Right atrium auricular region (tissue), 2 donors: ENCODE data around the gene USF2. TPM values are rescaled to one million over a fixed set of nuclear protein-coding genes. Genes with fewer than 3 reads are reported as not detected.

ENCODE experiments used
- DNase-seq: peaks from one replicate; pipeline ENCODE4 v3.0.0-alpha.2; 2019; ENCODE audit warnings: low spot score
- H3K27ac ChIP-seq, 2 donors: fragments of 200-600 bp; sonication (generic); 1 replicate in 1 of 2; 2 replicates in 1 of 2; pipeline ENCODE4 v1.5.1; 2016 to 2019
- H3K27me3 ChIP-seq, 2 donors: fragments of 200-600 bp; sonication (generic); one replicate each; pipeline versions ENCODE4 v1.5.1 to v1.6.0; 2017 to 2019
- H3K36me3 ChIP-seq: fragments of 200-600 bp; sonication (generic); one replicate; pipeline ENCODE4 v1.5.1; 2016
- H3K4me1 ChIP-seq, 2 donors: fragments of 200-600 bp; sonication (generic); one replicate each; pipeline versions ENCODE4 v1.5.1 to v1.6.0; 2017 to 2019
- H3K4me3 ChIP-seq, 2 donors: fragments of 200-600 bp; sonication (generic); 1 replicate in 1 of 2; 2 replicates in 1 of 2; pipeline ENCODE4 v1.5.1; 2017 to 2019; ENCODE audit warnings: mild to moderate bottlenecking in 1 of 2, moderate library complexity in 1 of 2
- H3K9me3 ChIP-seq, 2 donors: fragments of 200-600 bp; sonication (generic); one replicate each; pipeline ENCODE4 v1.5.1; 2019
- total RNA-seq, 2 donors: library from RNA; depleted of rRNA; stranded (reverse); fragments of >200 nt; gene quantifications; one replicate each; pipeline ENCODE4 v1.1.0, GENCODE V29; 2016
- TF ChIP-seq, protein P1 (sequence below), 2 donors: fragments of 200-600 bp; sonication (generic); IDR thresholded peaks; one replicate each; pipeline ENCODE4 v1.5.1; 2019; ENCODE audit warnings: antibody characterized with exemption in 2 of 2

Gene USF2
- total RNA-seq, 2 donors from 2014 or later: 130 to 180 TPM

DNA sequence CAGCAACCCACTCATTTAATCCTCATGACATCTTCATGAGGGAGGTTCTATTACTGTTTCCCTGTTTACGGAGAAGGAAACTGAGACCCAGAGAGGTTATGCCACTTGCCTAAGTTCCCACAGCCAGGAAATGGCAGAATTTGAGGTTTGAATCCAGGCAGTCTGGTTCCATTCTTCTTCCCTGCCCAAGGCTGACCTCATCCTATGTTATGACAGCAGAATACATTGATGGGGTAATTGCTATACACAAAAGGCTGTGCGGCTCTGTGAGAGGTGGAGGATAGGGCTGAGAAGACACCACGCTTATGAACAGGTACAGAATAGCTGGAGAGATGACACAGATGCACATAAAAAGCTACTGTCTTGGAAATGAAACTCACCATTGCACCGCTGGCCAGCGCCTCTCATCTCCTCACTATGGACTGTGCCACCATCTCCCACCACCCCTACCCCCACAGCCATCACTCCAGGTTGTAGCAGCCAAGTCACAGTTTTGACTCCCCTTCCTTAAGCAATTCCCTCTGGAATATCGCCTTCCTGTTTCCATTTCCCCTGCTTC is 34.7 kb downstream of the USF2 start:
- no peaks in the 10 kb centered on the region for H3K4me1 ChIP-seq
- TF ChIP-seq, protein P1, sequence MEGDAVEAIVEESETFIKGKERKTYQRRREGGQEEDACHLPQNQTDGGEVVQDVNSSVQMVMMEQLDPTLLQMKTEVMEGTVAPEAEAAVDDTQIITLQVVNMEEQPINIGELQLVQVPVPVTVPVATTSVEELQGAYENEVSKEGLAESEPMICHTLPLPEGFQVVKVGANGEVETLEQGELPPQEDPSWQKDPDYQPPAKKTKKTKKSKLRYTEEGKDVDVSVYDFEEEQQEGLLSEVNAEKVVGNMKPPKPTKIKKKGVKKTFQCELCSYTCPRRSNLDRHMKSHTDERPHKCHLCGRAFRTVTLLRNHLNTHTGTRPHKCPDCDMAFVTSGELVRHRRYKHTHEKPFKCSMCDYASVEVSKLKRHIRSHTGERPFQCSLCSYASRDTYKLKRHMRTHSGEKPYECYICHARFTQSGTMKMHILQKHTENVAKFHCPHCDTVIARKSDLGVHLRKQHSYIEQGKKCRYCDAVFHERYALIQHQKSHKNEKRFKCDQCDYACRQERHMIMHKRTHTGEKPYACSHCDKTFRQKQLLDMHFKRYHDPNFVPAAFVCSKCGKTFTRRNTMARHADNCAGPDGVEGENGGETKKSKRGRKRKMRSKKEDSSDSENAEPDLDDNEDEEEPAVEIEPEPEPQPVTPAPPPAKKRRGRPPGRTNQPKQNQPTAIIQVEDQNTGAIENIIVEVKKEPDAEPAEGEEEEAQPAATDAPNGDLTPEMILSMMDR (IDR thresholded peaks at IDR 0.05): no peak
- no peaks in the 10 kb centered on the region for H3K9me3 ChIP-seq
- H3K27me3 ChIP-seq: no peaks in the 10 kb centered on the region
- H3K4me3 ChIP-seq: no peak overlapping the region
- no peaks in the 10 kb centered on the region for H3K36me3 ChIP-seq
- no peak overlapping the region for H3K27ac ChIP-seq
- no peak for DNase-seq

DNA sequence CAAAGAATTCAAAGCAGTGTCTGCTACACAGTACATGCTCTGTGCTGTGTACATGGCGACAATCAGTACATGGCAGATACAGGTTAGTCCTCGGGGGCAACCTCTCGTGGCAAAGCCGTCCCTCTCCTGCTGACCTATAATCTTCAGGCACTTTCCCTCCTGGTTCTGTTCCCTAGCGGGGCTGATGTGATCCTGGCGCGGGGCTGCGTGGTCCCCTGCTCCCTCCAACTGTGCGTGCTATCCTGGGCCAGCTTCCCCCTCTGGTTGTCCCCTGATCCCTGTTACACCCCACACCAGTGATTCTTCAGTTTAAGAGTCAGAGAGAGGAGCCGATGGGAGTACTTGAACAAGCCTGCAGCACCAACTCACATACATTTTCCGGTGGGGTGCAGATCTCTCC is 35.3 kb downstream of the USF2 start:
- H3K27ac ChIP-seq: no peak overlapping the region
- no peak for DNase-seq
- TF ChIP-seq, protein P1 (IDR thresholded peaks at IDR 0.05): no peak

DNA sequence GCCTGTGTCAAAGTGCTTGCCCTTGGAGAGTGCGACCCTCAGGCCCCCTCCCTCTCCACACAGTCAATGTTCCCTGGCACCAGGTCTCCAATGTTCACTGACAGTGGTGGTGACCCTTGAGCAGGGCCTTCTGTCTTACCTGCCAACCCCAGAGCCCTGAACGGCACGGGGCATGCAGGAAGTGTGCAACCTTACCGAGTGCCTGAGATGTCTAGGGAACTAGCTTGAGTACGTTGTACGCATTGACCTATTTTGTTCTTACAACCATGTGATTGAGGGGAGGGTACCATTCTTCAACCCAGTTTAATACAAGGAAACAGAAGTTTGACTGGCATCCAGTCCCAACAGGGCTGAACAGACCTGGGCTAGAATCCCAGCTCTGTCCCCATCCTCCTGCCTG is 36.4 kb downstream of the USF2 start:
- DNase-seq: no peak
- H3K9me3 ChIP-seq: no peaks in the 10 kb centered on the region
- peaks cover 0 to 7% of the 10 kb centered on the region in 2 donors for H3K4me1 ChIP-seq
- no peak overlapping the region for H3K27ac ChIP-seq
- H3K4me3 ChIP-seq: no peak overlapping the region
- H3K36me3 ChIP-seq: no peaks in the 10 kb centered on the region
- TF ChIP-seq, protein P1 (IDR thresholded peaks at IDR 0.05): no peak
- no peaks in the 10 kb centered on the region for H3K27me3 ChIP-seq

More for the DNA sequence above, 35.3 kb downstream of the USF2 start:
- Histone ChIP-seq H3K36me3 (no peaks in the 10 kb centered on the region), H3K9me3 (no peaks in the 10 kb centered on the region), H3K4me1 (no peaks in the 10 kb centered on the region), H3K27me3 (no peaks in the 10 kb centered on the region), H3K4me3 (no peak overlapping the region)

DNA sequence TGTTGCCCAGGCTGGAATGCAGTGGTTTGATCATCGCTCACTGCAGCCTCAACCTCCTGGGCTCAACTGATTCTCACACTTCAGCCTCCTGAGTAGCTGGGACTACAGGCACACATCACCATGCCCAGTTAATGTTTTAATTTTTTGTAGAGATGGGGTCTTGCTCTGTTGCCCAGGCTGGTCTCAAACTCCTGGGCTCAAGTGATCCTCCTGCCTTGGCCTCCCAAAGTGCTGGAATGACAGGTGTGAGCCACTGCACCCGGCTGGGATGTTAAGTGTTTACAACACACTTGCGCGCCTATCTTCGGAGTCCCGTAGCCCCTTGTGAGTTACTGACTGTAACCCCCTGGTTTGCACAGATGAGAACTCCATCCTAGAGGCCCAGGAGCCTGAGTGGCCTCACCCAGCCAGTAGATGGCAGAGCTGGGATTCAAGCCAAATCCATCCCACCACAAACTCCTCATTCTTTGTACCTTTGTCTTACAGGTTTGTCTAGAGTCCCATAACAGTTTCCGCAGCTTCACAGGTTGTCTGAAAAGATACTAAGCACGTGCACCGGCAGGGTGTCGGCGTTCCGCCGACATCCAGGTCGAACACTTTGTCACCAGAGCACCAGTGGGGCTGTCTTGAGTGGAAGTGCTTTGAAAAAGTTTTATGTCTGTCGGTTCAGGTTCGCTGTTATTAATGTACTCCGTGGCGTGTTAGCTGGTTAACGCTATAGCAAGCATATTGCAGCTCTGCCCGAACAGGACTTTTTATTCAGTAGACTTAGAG is 37.9 kb downstream of the USF2 start:
- no peaks in the 10 kb centered on the region for H3K9me3 ChIP-seq
- no peak overlapping the region for H3K4me3 ChIP-seq
- H3K36me3 ChIP-seq: no peaks in the 10 kb centered on the region
- H3K27ac ChIP-seq: no peak overlapping the region
- TF ChIP-seq, protein P1 (IDR thresholded peaks at IDR 0.05): no peak
- H3K27me3 ChIP-seq: no peaks in the 10 kb centered on the region
- DNase-seq: no peak
- H3K4me1 ChIP-seq: peaks cover 0 to 7% of the 10 kb centered on the region in 2 donors

DNA sequence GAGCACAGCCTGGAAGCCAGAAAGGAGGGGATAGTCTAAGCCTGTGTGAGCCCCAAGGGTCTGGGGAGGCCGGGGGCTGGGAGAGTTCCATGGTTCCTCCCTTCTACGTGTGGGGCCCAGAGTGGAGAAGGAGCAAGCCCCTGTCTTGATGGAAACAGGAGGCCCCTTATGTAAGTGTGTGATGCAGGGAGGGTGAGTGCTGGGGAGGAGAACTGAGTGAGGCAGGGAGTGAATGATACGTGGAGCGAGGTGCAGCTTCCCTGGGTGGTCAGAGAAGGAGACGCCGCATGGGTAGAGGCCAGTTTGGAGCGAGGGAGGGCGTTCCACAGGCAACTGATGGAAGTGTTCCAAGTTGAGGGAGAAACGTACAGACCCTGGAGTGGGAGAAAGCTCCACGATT is 39.2 kb downstream of the USF2 start:
- Histone ChIP-seq H3K27ac (no peak overlapping the region), H3K27me3 (no peaks in the 10 kb centered on the region), H3K9me3 (no peaks in the 10 kb centered on the region), H3K4me3 (no peak overlapping the region), H3K4me1 (peaks cover 0 to 7% of the 10 kb centered on the region in 2 donors), H3K36me3 (no peaks in the 10 kb centered on the region)
- no peak for DNase-seq
- TF ChIP-seq, protein P1 (IDR thresholded peaks at IDR 0.05): no peak
